GM19023 (cell line): ENCODE results near the gene SPIRE2.
"Not testable (repeated sequence)": the region's sequence is repeated elsewhere in the genome, so short reads cannot be mapped to it uniquely, and the experiment has no call there.

Source experiments
- ATAC-seq: cut with Tn5 transposase; IDR thresholded peaks from one replicate; pipeline ENCODE4 v1.9.1; 2021; ENCODE audit warnings: mild to moderate bottlenecking, moderate library complexity; ENCODE audit not compliant: unreplicated experiment

Gene SPIRE2

GRCh38 chr16:89912143-89912542, 83.9 kb downstream of the SPIRE2 start:
- no peak for ATAC-seq

DNA sequence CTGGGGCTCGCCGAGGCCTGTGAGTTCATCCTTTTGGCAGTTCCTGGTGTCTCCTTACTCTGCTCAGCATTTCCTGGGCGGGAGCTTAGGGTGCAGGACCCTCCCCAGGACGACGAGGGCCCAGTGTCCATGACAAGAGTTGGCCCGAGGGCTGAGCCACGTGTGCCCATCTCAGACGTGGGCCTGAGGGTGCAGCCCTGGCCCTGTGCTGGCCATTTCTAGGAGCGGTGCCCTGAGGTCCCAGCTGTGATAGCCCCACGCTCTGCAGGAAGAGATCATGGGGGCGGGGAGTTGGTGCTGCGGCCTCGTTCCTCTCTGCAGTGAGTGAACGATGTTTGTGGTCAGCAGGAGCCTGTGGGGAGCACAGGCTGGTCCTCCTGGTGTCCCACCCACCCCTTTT, 84.4 kb downstream of the SPIRE2 start:
- ATAC-seq: no peak

DNA sequence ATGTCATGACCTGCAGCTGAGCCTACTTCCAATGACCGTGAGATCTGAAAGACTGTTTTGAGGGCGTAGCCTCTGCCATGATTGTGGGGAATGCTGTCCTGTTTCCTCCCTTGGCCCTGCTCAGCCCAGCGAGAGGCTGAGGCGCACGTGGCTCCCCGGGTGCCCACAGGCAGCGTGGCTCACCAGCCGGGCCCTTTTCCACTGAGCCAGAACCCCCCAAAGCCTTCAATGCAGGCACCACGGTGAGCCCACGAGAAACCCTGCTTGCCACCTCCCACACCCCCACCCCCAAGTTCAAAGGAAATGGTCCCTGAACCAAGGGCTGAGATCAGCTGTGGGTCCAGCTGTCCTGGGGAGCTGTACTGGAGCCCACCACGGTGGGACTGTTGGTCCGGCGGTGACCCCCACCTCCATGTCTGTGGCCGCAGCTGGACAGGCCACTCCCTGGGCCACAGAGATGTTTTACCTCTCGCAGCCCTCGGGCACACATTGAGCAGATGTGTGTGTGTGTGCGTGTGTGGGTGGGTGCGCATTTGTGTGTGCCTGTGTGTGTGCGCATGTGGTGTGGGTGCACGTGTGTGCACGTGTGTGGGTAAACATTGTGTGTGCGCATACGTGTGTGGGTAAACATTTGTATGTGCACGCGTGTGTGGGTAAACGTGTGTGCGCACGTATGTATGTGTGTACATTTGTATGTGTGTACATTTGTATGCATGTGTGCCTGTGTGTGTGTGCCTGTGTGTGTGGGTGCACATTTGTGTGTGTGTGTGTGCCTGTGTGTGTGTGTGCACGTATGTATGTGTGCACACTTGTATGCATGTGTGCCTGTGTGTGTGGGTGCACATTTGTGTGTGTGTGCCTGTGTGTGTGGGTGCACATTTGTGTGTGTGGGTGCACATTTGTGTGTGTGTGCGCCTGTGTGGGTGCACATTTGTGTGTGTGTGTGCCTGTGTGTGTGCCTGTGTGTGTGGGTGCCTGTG, 85.4 kb downstream of the SPIRE2 start:
- ATAC-seq: no peak

- ATAC-seq: not testable (repeated sequence)
These were observed 86.5 kb downstream of the SPIRE2 start for GRCh38 chr16:89914642-89915285.

- no peak for ATAC-seq
These were observed 87.3 kb downstream of the SPIRE2 start for GRCh38 chr16:89915303-89916232.

GRCh38 chr16:89917773-89918452, 89.6 kb downstream of the SPIRE2 start:
- peak; percentile 69 for ATAC-seq

DNA sequence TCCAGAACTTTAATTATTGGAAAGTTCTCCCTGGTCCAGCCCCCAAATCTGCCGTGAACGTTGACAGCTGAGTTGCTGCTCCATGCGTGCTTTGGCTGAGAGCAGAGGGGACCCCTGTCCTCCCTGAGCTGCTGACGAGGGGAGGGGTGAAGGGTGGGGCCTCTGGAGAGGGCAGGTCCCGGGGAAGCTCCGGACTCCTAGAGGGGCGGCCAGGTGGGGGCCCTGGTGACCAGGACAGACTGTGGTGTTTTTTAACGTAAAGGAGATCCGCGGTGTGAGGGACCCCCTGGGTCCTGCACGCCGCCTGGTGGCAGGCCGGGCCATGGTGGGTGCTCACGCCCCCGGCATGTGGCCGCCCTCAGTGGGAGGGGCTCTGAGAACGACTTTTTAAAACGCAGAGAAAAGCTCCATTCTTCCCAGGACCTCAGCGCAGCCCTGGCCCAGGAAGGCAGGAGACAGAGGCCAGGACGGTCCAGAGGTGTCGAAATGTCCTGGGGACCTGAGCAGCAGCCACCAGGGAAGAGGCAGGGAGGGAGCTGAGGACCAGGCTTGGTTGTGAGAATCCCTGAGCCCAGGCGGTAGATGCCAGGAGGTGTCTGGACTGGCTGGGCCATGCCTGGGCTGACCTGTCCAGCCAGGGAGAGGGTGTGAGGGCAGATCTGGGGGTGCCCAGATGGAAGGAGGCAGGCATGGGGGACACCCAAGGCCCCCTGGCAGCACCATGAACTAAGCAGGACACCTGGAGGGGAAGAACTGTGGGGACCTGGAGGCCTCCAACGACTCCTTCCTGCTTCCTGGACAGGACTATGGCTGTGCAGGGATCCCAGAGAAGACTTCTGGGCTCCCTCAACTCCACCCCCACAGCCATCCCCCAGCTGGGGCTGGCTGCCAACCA, 90.4 kb downstream of the SPIRE2 start, which contains the start of gene MC1R:
Gene MC1R (plus strand): TSS at position 410 of the 895 bp plus-strand sequence. CDS start 397 bp downstream, at position 807.
- ATAC-seq: no peak

DNA sequence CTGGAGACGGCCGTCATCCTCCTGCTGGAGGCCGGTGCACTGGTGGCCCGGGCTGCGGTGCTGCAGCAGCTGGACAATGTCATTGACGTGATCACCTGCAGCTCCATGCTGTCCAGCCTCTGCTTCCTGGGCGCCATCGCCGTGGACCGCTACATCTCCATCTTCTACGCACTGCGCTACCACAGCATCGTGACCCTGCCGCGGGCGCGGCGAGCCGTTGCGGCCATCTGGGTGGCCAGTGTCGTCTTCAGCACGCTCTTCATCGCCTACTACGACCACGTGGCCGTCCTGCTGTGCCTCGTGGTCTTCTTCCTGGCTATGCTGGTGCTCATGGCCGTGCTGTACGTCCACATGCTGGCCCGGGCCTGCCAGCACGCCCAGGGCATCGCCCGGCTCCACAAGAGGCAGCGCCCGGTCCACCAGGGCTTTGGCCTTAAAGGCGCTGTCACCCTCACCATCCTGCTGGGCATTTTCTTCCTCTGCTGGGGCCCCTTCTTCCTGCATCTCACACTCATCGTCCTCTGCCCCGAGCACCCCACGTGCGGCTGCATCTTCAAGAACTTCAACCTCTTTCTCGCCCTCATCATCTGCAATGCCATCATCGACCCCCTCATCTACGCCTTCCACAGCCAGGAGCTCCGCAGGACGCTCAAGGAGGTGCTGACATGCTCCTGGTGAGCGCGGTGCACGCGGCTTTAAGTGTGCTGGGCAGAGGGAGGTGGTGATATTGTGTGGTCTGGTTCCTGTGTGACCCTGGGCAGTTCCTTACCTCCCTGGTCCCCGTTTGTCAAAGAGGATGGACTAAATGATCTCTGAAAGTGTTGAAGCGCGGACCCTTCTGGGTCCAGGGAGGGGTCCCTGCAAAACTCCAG, 91.5 kb downstream of the SPIRE2 start:
- no peak for ATAC-seq

DNA sequence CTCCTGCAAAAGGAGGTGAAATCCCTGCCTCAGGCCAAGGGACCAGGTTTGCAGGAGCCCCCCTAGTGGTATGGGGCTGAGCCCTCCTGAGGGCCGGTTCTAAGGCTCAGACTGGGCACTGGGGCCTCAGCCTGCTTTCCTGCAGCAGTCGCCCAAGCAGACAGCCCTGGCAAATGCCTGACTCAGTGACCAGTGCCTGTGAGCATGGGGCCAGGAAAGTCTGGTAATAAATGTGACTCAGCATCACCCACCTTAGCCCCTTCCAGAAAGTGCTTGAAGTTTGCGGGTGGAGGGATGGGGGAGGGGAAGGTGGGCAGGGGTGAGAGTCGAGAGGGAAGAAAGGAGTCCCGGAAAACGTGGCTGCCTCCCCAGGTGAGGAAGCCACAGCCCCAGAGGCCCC, 92.4 kb downstream of the SPIRE2 start:
- ATAC-seq: no peak
